Stimulated activated CD4-positive, alpha-beta T cell treated with anti-CD3 and anti-CD28 coated beads, Interleukin-2, amount 100 ng/mL, for 48 hours (primary cell): ENCODE data around the gene ZBTB7A.

Experiments
- DNase-seq, 2 donors: peaks; one replicate each; pipeline ENCODE4 v3.0.0-alpha.2; 2020

The ZBTB7A gene

DNA sequence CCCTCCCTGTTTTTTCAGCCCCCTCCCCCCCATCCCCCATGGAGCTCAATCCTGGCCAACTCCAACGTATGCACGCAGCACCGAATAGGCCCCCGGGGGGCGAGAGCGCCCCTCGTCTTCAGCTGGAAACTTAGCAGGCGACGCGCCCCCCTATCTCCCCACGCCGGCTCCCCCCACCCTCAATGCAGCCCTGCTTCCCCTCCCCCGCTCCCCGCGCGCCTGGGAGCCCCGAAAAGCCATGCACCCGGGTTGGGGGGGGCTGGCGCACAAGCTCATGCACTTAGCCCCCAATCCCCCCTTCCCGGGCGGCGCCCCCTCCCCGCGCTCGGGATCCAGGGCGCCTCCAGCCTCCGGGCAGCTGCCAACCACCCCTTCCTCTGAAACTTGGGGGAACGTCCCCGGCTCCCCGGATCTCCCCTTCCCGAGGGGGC is 508 bp downstream of the ZBTB7A start:
- DNase-seq = no peak

DNA sequence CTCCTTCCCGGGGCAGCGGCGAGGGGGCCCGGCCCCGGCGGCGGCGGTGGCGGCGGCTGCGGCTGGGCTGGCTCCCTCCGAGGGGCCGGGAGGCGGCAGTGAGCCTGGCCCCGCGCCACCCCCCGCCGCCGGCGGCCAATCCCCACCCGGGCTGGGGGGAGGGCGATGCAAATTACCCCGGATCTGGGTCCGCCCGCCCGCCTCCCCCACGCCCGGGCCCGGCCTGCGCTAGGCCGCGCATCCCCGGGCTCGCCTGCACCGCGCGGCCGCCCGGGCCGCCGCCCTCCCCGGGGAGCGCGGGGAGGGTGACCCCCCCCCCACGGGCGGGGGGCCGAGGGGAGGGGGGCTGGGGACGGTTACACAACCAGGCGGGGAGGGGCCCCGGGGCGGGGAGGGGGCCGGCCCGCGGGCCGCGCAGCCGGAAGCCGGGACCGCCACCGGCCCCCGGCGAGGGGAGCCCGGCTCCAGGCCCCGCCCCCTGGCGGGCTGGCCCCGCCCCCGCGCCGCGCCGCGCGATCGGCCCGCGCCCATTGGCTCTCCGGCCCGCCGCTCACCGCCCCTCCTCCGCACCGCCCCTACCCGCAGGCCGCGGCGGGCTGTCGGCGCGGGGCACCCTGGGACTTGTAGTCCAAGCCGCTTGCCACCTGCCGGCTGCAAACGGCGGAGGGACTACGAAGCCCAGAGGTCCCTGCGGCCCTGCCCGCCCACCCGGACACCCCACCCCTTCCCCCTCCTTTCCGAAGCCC is 1.1 kb downstream of the ZBTB7A start:
- DNase-seq = peak; percentile 93 to 98

DNA sequence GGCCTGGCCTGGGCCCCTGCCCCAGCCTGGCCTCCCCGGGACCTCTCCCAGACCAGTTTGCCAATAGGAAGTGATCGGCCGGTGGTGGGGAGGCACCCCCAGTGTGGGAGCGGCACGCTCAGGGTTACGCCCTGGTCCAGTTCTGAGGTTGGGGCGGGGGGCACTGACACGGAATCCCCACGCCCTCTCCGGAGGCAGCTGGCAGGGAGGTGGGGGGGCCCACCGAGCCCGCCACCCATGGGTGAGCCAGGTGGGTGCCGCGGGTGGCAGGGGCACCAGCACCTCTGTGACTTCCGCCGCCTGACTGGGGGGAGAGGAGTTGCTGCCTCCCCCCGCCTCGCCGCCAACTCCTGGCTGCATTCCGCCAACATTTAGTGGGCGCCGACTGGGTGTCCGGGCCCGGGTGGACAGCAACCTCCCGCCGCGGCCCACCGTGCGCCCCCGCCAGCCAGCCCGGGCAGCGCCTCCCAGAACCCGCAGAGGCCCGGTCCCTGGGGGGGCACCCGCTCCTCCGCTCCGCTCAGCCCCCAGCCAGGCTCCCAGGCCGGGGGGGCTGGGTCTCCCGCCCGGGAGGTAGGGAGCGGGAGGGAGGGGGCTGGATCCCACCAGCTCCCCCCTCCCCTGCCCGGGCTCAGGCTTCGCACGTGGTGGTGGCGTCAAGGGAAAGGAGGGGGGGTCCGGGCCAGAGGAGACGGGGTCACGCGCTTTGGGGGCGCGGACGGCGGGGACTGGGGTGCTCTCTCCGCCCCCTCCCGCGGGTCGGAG is 2.0 kb downstream of the ZBTB7A start:
- DNase-seq = no peak

DNA sequence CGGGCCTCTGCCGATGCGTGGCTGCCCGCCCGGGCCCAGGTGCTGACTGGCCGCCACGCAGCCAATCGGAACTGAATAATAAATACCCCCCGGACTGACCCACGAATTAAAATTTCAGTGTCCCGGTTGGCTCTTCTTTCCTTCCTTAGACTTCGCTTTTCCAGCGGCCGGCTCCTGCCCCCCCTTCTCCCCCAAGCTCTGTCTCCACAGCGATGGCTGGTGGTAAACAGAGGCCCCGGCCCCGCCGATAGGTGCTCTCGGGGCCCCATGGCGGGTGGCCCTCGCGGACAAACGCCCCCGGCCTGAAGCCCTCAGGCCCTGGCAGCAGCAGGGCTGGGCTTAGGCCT is 2.6 kb downstream of the ZBTB7A start:
- no peak for DNase-seq

DNA sequence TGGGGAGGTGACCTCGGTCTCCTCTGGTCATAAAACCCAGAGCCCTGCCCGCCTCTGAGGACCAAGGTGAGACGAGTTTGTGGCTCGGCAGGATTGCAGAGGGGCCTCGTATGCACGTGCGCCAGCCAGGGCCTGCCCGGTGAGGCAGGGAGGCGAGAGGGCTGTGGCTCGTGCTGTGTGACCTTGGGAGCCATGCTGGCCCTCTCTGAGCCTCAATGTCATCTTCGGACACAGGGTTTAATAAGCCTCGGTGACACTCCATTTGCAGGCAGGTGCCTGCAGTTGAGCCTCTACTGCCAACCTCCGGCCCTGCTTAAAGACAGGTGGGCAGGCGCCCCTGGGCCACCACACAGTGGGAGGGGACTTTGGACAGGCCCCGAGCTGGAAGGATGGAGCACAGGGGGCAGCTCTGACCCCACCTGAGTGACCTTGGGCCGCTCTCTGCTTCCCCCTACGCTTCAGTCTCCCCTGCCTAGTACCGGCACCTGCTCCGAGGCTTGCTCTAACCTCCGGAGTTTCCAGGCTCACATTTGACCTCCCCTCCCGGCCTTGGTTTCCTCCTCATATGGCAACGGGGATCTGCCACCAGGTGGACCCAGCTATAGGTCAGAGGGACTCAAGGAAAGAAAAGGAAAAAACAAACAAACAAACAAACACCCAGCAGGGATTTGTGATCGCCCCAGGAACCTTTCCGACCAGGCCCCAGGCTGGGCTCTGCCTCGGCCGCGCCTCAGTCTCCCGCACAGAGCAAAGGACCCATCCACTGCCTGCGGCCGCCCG is 3.1 kb downstream of the ZBTB7A start:
- DNase-seq = no peak

DNA sequence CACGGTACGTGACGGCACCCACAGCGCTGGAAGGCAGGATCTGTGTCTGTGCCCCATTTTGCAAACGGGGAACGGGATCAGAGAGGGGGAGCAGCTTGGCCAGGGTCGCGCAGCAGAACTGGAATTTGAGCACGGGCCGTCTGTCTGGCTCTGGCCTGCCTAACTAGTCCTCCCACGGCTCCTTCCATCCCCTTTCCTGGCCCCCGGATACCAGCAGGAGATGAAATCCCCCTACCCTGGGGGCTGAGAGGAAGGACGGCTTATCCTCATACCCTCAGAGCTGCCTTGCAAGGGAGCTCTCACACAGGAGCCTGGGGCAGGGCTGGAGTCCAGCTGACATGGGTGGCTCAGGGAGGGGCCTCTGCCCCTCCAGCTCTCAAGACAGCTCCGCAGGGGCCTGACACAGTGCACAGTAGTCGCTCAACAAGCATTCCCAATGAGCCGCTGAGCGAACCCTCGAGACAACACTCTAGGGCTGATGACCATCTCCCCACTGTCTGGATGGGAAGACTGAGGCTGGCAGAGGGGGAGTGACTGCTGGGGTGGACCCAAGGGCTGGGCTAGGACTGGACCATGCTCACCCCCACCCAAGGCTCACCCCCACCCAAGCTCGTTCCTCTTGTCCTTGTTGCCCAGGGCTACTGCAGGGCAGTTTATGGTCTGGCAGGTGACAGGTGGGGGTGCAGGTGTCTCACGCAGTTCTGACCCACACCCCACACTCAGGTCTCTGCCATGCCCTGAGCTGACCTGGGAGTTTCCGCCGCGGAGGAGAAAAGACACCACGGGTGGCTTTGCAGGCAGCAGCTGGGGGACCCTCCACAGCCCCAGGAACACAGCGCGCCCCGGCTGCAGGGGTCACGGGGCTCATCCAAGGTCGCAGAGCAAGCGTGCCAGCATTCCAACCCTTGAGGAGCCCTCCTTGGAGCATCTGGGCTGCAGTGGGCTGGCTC is 4.0 kb downstream of the ZBTB7A start:
- no peak for DNase-seq

DNA sequence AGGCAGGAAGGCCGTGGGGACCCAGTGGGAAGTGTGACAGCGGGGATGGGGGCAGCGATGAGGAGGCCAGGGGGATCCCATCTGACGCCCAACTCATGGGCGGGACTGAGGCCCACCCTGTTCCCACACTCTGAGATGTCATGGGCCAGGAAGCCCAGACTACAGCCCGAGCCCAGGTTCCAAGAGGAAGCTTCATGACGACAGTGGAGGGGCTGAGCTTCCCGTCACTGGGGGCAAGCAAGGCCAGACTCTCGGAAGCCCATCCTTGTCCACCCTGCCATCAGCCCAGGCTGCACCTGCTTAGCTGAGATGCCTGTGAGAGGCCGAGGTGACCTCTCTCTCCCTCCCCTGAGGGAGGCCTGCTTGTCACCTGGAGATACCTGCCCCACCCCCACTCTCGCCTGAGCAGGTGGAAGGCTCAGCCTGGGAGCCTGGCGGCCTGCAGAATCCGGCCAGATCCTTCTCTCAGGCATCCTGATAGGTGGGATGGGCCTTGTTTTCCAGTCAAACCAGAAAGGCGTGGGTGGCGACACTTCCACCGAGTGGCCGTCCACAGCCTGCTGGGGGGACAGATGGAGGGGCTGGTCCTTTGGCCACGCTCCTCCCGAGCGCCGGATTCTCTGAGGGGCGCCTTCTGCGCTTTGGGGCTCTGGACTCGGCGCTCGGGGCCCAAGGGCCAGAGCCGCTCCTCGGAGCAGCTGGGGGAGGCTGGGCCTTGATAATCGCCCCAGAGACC is 4.8 kb downstream of the ZBTB7A start:
- DNase-seq = no peak

DNA sequence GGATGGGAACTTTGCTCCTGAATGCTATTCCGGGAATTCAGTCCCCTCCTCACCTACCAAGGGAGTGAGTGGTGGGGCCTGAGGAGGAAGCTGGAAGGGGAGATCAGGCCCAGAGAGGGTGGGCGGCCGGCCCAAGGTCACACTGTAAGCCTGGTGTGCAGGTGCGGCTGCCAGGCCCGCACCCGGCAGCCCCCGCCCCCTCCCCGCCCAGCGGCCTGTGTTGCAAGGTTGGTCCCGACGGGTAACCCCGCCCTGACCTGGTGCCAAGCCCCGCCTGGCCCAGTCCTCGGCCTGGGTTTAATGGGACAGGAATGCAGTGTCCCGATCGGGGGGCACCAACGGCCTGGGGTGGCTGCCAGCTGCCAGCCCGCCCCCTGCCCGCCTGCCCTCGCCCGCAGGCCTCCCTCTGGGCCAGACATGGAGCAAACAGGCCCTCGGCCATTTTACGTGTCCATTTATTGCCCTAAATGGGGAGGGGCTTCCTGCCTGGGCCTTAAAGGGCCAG is 5.5 kb downstream of the ZBTB7A start:
- DNase-seq = no peak

DNA sequence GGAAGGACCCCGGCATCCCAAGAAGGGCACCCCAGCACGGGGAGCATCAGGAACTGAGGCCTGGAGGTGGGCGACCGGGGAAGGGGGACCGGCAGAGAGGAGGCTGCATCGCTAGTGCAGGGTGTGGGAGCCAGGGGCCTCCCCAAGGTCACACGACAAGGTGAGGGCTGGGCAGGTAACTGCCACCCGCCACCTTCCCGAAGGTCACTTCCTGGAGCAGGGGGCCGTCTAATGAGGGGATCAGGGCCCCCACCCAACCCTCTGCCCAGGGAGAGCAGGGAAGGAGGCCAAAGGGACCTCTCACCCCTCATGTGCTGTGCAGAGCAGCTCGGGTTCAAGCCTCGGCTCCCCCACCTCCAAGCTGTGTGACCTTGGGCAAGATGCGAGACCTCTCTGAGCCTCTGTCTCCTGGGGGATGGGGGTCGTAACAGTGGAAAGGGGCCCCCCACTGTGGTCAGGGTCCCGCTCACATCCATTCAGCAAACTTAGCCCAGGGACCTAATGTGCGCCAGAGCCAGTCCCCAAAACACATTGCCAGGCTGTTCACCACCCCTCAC is 6.0 kb downstream of the ZBTB7A start:
- DNase-seq = no peak

DNA sequence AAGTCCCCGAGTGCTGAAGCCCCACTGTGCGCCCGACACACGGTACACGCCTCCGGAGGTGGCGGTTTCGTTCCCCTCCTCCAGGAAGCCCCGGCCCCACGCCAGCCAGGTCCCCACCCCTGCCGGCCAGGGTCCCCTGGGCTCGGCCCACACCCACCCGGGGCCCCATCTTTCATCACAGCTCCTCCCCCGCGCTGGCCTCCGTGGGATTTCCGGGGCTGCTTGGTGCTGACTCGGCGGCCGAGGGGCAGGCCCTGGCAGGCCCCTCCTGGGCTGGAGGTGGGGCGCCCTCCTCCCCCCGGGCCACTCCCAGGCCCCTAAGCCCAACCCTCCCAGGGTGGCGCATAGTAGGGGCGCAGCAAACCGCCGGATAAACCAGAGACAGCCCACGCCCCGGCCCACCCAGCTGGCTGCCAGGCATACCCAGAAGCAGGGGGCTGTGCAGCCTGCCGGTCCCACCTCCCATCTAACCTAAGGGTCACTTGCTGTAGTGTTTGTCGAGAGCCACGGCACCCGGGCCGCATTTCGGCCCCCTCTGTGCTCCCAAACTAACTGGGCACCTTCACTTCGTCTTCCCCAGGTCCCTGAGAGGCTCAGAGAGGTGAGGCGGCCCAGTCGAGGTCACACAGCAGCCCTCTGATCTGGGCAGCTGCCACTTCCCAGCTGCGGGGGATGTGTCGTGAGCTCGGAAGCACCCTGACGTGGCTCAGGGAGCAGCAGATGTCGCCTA is 6.6 kb downstream of the ZBTB7A start:
- DNase-seq = no peak

DNA sequence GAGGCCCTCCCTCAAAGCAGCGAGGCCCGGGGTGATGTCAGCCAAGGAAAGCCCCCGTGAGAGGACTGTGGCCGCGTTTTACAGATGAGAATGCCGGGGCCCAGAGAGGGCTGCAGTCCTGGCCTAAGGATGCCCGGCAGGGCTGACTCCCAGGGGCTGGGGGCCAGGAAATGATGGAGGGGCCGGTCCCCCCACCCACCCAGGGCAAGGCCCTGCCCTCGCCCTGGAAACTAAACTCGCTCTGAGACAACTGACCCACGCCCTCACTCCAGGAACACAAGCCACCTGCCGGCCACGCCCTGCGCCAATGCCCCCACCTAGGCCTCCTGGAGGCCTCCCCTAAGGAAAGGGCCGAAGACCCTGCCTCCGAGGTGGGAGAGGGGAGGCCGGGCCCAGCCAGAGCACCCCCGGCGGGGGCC is 7.2 kb downstream of the ZBTB7A start:
- no peak for DNase-seq

DNA sequence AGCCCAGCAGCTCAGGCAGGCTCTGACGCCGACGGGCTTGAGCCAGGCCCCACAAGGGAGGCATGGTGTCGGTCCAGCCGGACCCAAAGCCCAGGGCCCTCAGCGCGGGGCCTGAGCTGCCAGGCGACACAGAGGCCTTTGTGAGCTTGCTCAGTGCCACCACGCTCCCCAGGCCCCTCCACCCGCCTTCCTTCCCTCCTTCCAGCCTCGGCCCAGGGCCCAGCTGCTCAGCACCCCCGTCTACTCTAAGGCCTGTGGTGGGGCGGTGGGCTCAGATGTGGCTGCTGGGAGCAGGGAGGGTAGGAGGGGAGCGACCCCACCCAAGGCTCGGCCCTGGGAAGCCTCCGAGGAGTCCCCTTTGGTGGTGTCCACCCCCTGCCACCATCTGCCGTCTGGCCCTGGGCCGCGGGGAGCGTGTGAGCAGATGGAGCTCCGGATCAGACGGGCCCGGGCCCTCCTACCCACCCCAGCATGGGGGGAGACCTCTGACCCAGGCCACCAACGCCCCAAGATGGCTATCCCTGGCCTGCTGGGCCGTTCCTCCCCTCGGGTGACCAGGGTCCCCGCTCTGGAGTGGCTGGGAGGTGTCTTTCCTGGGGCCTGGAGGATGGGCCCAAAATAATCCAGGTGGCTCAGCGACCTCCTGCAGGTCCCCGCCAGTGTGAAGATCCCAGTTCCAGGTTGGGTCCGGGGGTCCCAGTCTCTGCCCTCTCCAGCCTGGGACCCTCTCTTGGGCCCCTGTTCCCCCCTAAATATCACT is 7.8 kb downstream of the ZBTB7A start:
- DNase-seq = no peak

DNA sequence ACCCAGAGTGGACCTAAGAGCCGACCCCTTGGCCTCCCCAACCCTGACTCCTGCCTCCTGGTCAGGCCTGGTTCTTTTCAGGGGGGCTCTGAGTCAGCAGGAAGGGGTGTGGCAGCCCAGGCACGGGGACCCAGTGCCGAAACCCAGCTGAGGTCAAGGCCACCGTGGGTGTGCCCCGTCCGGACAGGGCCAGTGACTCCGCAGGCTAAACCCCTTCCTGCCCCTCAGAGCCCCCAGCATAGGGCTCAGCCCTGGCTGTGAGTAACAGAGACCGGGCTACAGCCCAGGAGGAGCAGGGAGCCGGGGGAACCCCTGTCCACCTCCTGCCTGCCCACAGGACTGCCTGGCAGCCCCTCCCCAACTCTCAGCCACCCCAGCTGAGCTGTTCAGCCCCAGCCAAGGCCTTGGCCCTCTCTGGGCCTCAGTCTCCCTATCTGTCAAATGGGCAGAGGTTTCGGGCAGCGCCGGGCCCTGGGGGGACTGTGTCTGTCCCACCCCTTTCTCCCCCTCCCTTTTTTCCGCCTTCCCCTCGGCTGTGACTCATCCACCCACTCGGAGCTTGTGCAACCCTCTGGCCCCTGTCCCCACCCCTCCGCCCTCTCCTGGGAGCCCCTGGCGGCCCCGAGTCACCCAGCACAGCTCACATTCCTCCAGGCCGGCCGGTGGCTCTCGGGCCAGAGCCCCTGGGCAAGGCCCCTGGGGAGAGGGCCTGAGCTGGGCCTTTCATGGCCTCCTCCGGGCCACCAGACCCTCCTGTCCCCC is 8.6 kb downstream of the ZBTB7A start:
- no peak for DNase-seq

DNA sequence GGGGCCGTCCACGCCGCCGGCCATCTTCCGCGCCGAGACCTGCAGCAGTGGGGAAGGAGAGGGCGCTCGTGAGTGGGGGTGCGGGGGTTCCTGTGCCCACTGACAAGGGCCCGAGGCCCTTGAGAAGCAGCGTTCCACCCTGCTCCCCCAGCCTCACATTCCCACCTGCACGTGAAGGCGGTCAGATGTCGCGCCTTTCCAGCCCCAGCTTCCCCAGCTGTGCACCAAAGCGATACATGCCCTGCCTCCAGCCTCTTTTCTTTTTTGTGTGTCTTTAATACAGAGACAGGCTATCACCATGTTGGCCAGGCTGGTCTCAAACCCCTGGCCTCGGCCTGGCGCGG is 11.5 kb downstream of the ZBTB7A start:
- no peak for DNase-seq

DNA sequence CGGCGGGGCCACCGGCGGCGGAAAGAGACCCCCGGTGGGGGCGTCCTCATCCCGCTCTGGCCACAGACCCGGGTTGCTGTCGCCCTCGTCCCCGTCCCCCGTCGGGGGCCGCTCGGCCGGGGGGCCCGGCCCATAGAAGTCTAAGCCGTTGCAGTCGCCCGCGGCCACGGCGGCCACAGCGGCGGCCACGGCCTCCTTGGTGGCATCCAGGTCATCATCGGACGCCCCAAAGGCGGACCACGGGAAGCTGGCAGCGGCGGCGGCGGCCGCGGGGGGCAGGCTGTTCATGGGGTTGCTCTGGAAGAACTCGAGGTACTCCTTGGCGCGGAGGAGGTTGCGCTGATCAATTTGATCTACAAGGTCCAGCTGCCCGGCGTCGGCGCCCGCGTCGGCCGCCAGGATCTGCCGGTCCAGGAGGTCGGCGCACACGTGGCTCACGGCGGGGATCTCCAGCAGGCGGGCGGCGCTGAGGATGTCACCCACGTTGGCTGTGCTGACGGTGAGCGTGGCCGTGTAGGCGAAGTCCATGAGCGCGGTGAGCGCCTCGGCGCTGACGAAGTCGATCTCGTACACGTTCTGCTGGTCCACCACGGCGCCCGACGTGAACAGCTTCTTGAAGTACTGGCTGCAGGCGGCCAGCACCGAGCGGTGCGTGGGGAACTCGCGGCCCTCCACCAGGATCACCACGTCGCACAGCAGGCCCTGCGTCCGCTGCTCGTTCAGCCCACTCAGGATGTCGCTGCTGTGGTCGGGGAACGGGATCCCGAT is 12.1 kb downstream of the ZBTB7A start:
- no peak for DNase-seq

DNA sequence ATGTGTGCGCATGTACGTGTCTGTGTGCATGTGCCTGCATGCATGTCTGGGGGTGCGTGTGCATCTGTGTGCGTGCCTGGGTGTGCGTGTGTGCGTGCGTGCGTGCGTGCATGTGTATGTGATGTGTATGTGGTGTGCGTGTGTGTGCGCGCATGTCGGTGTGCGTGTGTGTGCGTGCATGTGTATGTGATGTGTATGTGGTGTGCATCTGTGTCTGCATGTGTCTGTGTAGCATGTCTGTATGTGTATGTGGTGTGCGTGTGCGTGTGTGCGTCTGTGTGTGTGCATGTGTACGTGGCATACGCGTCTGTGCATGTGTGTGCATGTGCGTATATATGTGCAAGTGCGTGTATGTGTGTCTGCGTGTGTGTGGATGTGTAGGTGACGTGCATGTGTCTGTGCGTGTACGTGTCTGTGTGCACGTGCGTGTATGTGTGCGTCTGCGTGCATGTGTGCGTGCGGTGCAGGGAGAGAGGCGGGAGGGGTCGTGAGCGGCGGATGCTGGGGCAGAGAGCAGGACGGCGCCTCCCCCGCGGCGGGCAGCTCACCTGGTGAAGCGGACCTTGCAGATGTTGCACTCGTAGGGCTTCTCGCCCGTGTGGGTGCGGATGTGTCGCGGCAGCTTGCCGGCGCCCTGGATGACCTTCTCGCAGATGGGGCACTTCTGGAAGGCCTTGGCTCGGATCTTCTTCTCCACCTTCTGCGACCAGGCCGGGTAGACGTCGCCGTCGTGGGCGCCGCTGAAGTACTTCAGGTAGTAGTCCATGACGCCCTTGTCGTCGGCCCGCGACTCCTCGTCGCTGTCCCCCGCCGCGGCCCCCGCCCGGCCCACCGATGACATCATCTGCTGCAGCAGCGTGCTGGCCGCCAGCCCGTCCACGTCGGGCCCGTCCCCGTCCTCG is 13.0 kb downstream of the ZBTB7A start:
- no peak for DNase-seq

DNA sequence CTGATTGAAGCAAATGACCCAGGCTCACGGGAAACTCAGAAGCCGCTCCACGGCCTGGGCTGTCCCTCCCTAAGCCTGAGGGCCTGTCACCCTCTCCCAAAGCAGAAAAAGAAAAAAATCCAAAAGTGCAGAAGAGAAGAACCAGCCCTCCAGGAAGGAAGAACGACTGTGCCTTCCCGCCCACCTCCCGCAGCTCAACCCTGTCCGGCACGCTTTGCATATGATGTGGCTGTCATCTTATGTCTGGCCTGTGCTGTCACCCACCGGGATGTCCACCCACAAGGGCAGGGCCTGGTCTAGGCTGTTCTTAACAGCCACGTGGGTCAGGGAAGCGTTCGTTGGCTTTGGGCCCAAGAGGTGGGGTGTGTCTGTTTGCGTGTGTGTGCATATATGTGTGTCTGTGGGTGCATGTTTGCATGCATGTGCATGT is 13.7 kb downstream of the ZBTB7A start:
- DNase-seq = no peak
